Right forelimb (tissue), 1 donor: ENCODE results near the gene KCNA10.
"Not testable (repeated sequence)": the region's sequence is repeated elsewhere in the genome, so short reads cannot be mapped to it uniquely, and the experiment has no call there.

Experiments used
- DNase-seq: peaks from one replicate; pipeline ENCODE4 v3.0.0-alpha.2; 2018

The KCNA10 gene

GRCh38 chr1:110533230-110533629 is 14.3 kb upstream of the KCNA10 start:
- DNase-seq = no peak

GRCh38 chr1:110529011-110529410 is 10.0 kb upstream of the KCNA10 start:
- no peak for DNase-seq

GRCh38 chr1:110526201-110526780 is 7.3 kb upstream of the KCNA10 start:
- DNase-seq = no peak

GRCh38 chr1:110525249-110525595 is 6.2 kb upstream of the KCNA10 start:
- no peak for DNase-seq

GRCh38 chr1:110524311-110525248 is 5.6 kb upstream of the KCNA10 start:
- DNase-seq = peak; percentile 53

- no peak for DNase-seq
These were observed 4.0 kb upstream of the KCNA10 start for GRCh38 chr1:110523011-110523410.

GRCh38 chr1:110522560-110522959 is 3.6 kb upstream of the KCNA10 start:
- DNase-seq = no peak

- DNase-seq = no peak
These were observed 1.9 kb upstream of the KCNA10 start for GRCh38 chr1:110520827-110521226.

- DNase-seq = no peak
These were observed 3.1 kb downstream of the KCNA10 start for GRCh38 chr1:110515891-110516290.

GRCh38 chr1:110515041-110515440 is 3.9 kb downstream of the KCNA10 start:
- no peak for DNase-seq

GRCh38 chr1:110513511-110513910 is 5.5 kb downstream of the KCNA10 start:
- DNase-seq = no peak

GRCh38 chr1:110511436-110511835 is 7.5 kb downstream of the KCNA10 start:
- no peak for DNase-seq

GRCh38 chr1:110510921-110511320 is 8.1 kb downstream of the KCNA10 start:
- not testable (repeated sequence) for DNase-seq

GRCh38 chr1:110509655-110510054 is 9.3 kb downstream of the KCNA10 start:
- no peak for DNase-seq

GRCh38 chr1:110508028-110508940 is 10.7 kb downstream of the KCNA10 start:
- DNase-seq = peak; percentile 52

GRCh38 chr1:110506541-110506940 is 12.4 kb downstream of the KCNA10 start:
- DNase-seq = no peak

- no peak for DNase-seq
These were observed 13.4 kb downstream of the KCNA10 start for GRCh38 chr1:110505596-110505995.

- DNase-seq = no peak
These were observed 14.7 kb downstream of the KCNA10 start for GRCh38 chr1:110504226-110504625.

- DNase-seq = no peak
These were observed 15.5 kb downstream of the KCNA10 start for GRCh38 chr1:110503471-110503870.

GRCh38 chr1:110502402-110503151 is 16.4 kb downstream of the KCNA10 start:
- no peak for DNase-seq

GRCh38 chr1:110501488-110502132 is 17.4 kb downstream of the KCNA10 start:
- DNase-seq = no peak

- no peak for DNase-seq
These were observed 20.7 kb downstream of the KCNA10 start for GRCh38 chr1:110498270-110498669.
